Hippocampal formation (tissue), 2 donors: Measurements from ENCODE around the gene SMAP1.

Source experiments
- DNase-seq, 2 donors: peaks; one replicate each; lab custom pipeline; 2025; lab: John Stamatoyannopoulos, UW

The SMAP1 gene

GRCh38 chr6:70684794-70685493 lies 17.3 kb downstream of the SMAP1 start:
- no peak for DNase-seq

DNA sequence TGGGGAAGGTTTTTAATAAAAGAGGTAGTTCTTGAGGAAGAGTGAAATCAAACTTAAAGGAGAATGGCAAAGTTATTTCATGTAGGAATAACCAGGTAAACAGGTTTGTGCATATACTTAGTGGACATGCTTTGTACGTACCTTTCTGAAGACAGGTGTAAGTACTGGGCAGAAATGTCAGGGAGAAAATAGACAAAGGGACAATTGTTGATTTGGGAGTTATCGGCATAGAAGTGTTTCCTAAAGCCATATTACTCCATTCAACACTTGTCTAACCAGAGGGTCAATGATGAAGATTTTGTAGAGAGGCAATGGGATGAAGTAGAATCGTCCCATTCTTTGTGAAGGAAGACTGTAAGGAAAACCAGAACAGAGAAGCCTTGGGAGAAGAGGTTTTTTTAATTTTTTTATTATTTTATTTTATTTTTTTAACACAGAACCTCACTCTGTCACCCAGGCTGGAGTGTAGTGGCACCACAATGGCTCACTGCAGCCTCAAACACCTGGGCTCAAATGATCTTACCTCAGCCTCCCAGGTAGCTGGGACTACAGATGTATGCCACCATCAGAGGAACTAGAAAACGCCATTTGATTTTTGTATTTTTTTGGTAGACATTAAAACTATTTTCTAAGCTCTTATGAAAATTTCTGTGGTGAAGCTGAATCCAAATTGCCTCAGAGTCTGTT lies 18.0 kb downstream of the SMAP1 start:
- no peak for DNase-seq

DNA sequence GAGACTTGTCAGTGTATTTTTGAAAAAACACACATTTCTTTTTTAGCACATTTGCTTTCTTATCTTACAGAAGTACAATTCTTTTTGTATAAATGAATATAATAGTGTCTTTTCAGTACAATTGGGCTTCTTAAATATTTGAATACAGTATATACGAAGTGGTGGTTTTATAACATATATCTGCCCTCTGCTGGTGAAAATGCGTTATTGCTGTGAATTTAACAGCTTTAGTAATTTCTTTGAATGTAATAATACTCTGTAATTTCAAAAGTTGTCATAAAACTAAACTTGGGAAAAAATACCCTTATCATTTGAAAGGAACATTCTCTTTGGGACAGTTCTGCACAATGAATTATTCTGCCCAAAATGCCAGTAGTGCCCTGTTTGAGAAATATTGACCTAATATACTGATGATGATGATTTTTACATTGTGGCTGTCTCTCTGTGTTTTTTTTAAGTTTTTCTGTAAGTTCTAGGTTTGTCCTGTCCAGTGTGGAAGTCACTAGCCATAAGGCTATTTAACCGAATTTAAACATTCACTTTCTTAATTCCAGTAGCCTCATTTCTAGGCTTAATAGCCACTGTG lies 19.0 kb downstream of the SMAP1 start:
- DNase-seq = peak in 1 of 2 donors; percentile 70

GRCh38 chr6:70693887-70694286 lies 26.2 kb downstream of the SMAP1 start:
- no peak for DNase-seq

- no peak for DNase-seq
These were observed 26.7 kb downstream of the SMAP1 start for GRCh38 chr6:70694371-70694770.

- DNase-seq = no peak
These were observed 33.5 kb downstream of the SMAP1 start for GRCh38 chr6:70700922-70701876.

- no peak for DNase-seq
These were observed 38.1 kb downstream of the SMAP1 start for GRCh38 chr6:70705772-70706171.

- DNase-seq = peak in 1 of 2 donors; percentile 58
These were observed 38.9 kb downstream of the SMAP1 start for GRCh38 chr6:70706491-70707123.

DNA sequence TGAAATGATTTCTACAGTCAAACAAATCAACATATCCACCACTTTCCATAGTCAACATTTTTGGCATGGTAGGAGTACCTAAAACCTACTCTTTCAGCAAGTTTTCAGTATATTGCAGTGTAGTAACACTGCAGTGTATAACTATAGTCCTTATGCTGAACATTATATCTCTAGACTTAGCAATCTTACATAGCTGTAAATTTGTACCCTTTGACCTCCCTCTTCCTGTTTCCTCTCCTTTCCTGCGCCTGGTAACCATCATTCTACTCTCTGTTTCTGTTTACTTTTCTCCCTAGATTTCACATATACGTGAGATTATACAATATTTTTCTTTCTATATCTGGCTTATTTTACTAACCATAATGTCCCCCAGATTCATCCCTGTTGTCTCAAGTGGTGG lies 40.2 kb downstream of the SMAP1 start:
- DNase-seq = no peak

GRCh38 chr6:70708448-70708847 lies 40.8 kb downstream of the SMAP1 start:
- no peak for DNase-seq

DNA sequence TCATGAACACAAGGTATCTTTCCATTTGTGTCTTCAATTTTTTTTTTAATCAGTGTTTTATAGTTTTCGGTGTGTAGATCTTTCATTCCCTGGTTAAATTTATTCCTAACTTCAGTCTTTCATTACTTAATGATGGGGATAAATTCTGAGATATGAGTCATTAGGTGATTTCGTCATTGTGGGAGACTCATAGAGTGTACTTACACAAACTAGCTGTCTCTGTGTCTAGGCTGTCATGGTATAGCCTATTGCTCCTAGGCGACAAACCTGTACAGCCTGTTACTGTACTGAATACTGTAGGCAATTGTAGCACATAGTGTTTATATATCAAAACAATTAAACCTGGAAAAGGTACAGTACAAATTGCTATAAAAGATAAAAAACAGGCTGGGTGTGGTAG lies 42.1 kb downstream of the SMAP1 start:
- DNase-seq = no peak

DNA sequence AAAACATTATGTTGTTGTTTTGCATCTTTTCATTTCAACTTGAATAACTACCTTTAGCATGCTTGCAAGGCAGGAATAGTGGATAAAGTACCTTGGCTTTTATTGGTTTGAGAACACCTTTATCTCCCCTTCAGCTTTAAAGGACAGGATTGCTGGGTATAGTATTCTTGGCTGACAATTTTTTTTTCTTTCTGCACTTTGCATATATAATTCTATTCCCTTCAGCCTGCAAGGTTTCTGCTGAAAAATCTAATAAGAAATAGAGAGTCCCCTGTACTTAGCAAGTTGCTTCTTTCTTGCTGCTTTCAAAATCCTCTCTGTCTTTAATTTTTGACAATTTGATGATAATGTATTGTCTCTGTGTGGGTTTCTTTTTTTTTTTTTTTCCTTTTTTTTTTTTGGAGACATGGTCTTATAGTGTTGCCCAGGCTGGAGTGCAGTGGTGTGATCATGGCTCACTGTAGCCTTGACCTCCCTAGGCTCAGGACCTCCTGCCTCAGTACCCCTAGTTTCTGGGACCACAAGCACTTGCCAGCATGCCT lies 47.1 kb downstream of the SMAP1 start:
- DNase-seq = no peak

- no peak for DNase-seq
These were observed 49.5 kb downstream of the SMAP1 start for GRCh38 chr6:70717038-70717801.

DNA sequence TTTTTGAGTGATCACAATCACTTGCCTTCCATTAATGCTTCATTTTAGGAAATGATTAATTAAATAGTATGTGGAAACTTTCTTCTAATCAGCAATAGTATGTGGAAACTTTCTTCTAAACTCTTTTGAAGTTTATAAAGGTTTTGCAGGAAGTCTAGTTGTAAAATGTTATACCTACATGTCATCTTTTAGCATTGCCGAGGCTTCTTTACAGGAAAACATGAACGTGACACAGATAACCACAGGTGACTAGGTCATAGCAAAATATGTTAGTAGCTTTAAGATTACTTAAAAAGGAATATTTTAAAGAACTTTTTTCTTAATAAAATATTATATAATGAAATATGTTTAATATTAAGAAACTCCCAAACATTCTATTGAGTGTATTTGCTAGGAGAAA lies 56.8 kb downstream of the SMAP1 start:
- no peak for DNase-seq

DNA sequence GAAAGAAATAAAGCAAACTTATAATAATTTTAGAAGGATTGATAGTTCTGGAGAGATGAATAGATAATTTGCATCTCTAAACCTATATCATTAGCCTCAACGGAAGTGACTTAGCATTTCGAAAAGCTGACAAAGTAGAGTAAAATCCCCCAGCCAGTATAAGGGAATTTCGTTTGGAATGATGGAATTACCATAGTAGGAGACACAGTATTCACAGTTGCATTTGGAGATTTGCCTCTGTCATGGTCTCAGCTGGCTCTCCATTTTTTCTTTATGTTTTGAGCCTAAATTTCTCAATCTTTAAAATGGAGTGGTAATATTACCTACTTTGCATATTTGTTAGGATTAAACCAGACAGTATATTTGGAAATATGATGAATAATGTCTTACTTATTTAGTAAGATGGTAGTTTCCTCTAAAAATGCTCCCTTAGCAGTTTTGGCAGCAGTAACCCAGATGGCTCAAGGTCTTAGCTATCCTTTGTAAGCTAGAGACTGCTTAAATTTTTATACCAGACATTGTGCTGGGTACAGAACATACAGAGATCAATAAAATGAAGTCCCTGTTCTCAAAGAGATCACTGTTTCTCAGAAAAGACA lies 58.2 kb downstream of the SMAP1 start:
- no peak for DNase-seq

DNA sequence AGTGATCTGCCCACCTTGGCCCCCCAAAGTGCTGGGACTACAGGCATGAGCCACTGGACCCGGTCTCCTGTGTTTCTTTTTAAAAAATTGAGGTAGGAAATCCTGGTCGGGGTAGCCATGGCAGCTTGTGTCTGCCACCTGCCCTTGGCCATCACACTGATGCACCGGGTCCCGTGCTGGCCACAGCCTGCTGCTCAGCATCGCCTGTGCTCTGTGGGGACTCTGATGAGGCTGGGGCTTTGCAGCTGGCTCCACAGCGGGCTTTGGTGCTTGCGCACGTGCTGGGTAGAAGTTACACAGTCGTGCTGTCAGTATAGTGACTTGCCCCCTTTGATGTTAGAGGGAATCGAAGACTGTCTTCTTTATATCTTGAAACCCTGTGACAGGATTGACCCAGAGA lies 66.7 kb downstream of the SMAP1 start:
- DNase-seq = no peak

DNA sequence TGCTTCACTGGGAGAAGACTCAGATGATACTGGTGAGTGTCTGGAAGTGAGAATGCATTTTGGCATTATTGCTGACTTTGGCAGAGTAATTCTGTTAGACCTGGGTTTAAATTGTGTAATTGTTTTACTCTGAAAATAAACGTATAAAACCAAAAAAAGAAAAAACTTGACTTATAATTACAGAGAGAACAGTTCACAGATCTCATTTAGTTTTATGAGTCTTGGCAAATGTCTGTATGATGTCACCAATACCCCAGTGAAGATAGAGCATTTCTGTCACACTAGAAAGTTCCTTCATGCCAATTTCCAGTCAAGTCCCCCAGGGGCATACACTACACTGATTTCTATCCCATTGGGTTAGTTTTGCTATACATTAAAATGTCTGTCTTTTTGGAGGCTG lies 67.3 kb downstream of the SMAP1 start:
- DNase-seq = no peak

- no peak for DNase-seq
These were observed 67.8 kb downstream of the SMAP1 start for GRCh38 chr6:70735513-70735912.

GRCh38 chr6:70738028-70738427 lies 70.3 kb downstream of the SMAP1 start:
- no peak for DNase-seq

- DNase-seq = no peak
These were observed 71.9 kb downstream of the SMAP1 start for GRCh38 chr6:70739534-70739933.
